HG02884 (cell line): Measurements from ENCODE around the gene THAP3.

Source experiments
- ATAC-seq: cut with Tn5 transposase; IDR thresholded peaks from one replicate; pipeline ENCODE4 v1.9.1; 2021; ENCODE audit warnings: mild to moderate bottlenecking, moderate library complexity; ENCODE audit not compliant: unreplicated experiment

THAP3 gene

DNA sequence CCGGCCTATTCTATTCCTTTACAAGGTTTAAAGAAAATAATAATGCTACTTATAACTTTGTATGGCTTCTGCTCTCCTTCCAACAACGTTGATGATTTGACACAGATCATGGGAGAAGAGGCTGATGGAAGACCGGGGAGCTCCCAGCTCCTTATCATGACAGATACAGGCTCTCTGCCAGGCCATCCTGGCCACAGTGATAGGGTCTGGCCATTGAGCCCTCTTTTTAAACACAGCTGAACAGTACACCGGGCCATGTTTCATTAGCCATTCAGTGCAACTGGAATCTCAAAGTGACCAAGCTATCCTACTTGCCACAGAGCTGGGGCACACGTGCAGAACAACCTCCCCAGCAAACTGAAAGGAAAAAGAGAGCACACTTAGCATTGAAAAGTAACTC lies 42.0 kb downstream of the THAP3 start:
- no peak for ATAC-seq

- ATAC-seq: no peak
These were observed 42.5 kb downstream of the THAP3 start for GRCh38 chr1:6667139-6667538.

DNA sequence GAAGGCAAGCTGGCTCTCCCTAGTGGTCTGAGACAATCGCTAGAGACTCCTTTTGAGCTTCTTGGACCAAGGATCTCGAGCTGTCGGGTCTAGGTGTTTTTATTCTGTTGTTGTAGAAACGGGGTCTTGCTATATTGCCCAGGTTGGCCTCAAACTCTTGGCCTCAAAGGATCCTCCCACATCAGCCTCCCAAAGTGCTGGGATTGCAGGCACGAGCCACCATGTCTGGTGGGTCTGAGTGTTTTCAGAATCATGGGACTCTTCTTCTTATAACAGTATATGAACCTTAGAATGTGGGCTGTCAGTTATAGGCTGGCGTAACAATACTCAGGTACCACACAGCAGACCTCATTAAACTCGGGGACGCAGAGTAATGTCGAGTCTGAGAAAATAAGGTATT lies 43.8 kb downstream of the THAP3 start:
- no peak for ATAC-seq

- no peak for ATAC-seq
These were observed 47.9 kb downstream of the THAP3 start for GRCh38 chr1:6672558-6672957.

DNA sequence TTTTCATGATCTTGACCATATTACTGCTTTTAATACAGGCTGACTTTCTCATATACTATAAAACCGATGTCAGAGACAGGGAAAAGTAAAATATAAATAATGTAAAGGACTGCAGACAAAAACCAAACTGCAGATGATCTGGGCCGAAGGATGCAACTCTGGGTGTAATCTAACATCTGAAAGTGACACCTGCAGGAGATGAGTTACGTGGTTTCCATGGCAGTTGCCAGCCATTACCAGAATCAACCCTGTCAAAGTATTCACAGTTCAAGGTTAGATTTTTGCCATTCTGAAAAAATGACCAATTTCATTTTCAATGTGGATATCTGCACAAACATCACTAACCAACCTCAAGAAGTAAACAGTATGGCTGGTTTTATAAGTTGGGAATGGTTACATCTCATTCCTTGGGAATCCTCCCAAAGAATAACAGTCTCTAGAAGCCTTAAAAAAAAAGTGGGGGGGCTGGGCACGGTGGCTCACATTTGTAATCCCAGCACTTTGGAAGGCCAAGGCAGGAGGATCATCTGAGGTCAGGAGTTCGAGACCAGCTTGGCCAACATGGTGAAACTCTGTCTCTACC lies 49.2 kb downstream of the THAP3 start:
- no peak for ATAC-seq

GRCh38 chr1:6674771-6675170 lies 50.1 kb downstream of the THAP3 start:
- no peak for ATAC-seq

GRCh38 chr1:6675941-6676340 lies 51.3 kb downstream of the THAP3 start:
- no peak for ATAC-seq
